Sigmoid colon (tissue), 4 donors: Measurements from ENCODE around the gene FBP1.

Experiments
- CTCF ChIP-seq, 4 experiments: fragments of 450-650 bp in 3 of 4; fragments of 200-600 bp in 1 of 4; IDR thresholded peaks; one replicate each; pipeline ENCODE4 v1.5.1; 2016 to 2019; ENCODE audit warnings: antibody characterized with exemption in 4 of 4, mild to moderate bottlenecking in 3 of 4, moderate library complexity in 2 of 4
- POLR2A ChIP-seq, 2 donors: fragments of 450-650 bp; IDR thresholded peaks; one replicate each; pipeline ENCODE4 v1.6.1; 2016; ENCODE audit warnings: antibody characterized with exemption in 2 of 2, mild to moderate bottlenecking in 2 of 2, moderate library complexity in 2 of 2
- POLR2AphosphoS5 ChIP-seq, 4 donors: sonication (generic); formaldehyde crosslinking; IDR thresholded peaks; one replicate each; pipeline ENCODE4 v1.6.1; 2017; ENCODE audit warnings: antibody characterized with exemption in 4 of 4

GRCh38 chr9:94639061-94639998 lies at the start of gene FBP1:
- no peak for TF ChIP-seq POLR2A (IDR thresholded peaks at IDR 0.05)
- TF ChIP-seq CTCF (IDR thresholded peaks at IDR 0.05) = no peak
- TF ChIP-seq POLR2AphosphoS5 (IDR thresholded peaks at IDR 0.05) = no peak
